Upper lobe of right lung (tissue), 1 donor: Measurements from ENCODE around the gene USP21. TPM values are rescaled to one million over a fixed set of nuclear protein-coding genes. Genes with fewer than 3 reads are reported as not detected.
A peak's percentile ranks its signal among the peaks of the same experiment; 100 is the strongest.

ENCODE experiments used
- ATAC-seq: fragments of 200-7000 bp; cut with Tn5 transposase; one replicate; pipeline ENCODE4 v1.9.1; 2020; ENCODE audit warnings: mild to moderate bottlenecking, moderate library complexity
- DNase-seq: peaks from one replicate; pipeline ENCODE4 v3.0.0-alpha.2; 2020
- H3K27ac ChIP-seq: fragments of 200-600 bp; one replicate; pipeline ENCODE4 v1.8.0; 2022
- H3K27me3 ChIP-seq: fragments of 200-600 bp; one replicate; pipeline ENCODE4 v1.8.0; 2022; ENCODE audit warnings: mild to moderate bottlenecking
- H3K36me3 ChIP-seq: fragments of 200-600 bp; one replicate; pipeline ENCODE4 v1.8.0; 2022
- H3K4me1 ChIP-seq: fragments of 200-600 bp; one replicate; pipeline ENCODE4 v1.8.0; 2022
- H3K4me3 ChIP-seq: fragments of 200-600 bp; one replicate; pipeline ENCODE4 v1.8.0; 2022; ENCODE audit warnings: mild to moderate bottlenecking
- H3K9me3 ChIP-seq: fragments of 200-600 bp; one replicate; pipeline ENCODE4 v1.8.0; 2022
- CTCF ChIP-seq: fragments of 200-600 bp; IDR thresholded peaks from one replicate; pipeline ENCODE4 v1.8.0; 2022; ENCODE audit warnings: antibody characterized with exemption
- intact Hi-C: fragments of 100-400 bp; cut with DNase I; formaldehyde crosslinking; loops from one replicate; pipeline ENCODE4 v1.11.0; 2022
- total RNA-seq: library from RNA; stranded (reverse); fragmentation: NEBNext Ultra II Directional; extraction: Animal tissue kit (Norgen Biotek cat#: 25700); gene quantifications from one replicate; pipeline ENCODE4 v1.2.1, GENCODE V29; 2021
- donor health status: DM: no; HTN: yes; CAD: no; lungs with severe emphysema.

Gene USP21
- total RNA-seq, 1 donor from 2014 or later = 27.7 TPM

DNA sequence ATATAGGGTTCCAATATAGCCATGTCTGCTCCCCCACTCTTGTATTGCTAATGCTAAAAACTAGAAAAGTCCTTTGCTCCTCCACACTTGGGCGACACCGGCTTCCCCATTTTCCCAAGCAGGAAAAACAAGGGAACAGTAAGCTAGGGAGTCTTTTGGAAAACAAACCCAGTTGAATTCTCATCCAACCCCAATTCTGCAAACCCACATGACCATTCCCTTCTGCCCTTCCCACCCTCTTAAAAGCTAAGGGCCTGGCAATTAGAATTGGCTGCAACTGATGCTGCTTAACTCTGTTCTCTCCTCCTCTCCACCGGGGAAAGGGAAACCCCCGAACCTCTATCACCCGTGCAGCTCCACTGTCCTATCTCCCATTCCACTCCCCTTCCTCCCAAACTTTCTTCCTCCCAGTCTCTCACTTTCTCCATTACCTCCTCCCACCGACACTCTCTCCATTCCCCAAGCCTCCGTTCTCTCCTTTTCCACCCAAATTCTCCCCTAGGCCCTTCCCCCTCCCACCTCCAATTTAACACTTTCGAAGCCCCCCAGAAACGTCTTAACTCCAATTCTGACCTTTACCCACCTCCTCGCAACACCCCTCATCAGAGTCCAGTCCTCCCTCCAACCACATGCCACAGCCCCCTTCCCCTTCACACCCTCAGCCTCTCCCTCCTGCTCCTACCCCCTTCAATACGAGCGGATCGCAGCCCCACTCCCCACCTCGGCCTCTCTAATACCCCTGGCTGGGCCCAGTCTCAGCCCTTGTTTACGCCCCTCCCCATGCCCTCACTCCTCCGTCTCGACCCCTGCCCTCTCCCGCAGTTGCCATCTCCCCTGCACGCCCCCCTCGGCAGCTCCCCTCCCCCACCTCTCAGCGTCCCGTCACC is 27.5 kb upstream of the USP21 start:
- ATAC-seq = peak; percentile 2
- intact Hi-C loops = no loop called here

DNA sequence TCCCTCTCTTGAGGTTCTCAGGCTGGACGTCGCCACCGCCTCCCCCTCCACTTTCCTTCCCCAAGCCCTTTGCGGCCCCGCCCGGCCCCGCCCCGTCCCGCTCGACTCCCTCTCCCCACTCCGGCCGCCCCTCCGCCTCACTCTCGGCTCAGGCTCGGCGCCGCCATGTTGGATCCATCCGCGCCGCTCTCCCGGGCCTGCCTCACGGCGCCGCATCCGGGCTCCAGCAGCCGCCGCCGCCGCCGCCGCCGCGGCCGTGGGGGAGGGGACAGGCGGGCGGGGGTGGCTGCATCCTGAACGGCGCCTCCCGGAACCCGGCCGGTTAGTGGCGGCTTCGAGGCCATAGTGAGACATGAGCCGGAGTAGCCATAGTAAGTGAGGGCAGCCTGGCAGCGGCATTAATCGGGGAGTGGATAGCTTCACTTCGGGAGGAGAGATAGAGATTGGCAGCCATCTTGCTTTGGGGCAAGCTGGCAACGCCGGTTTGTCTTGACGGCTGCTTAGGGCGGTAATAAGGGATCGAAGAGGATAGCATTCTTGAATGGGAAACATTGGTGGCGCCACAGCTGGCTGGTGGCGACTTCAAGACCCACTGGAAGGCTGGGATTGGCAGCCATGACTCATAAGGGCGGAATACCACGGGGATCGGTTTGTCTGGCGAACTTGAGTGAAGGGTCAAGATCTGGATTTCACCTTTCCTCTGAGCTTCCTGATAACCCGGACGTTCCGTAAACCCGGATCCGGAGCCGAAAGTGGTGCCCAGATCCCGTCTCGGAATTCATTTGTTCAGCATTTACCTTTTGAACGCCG is 26.7 kb upstream of the USP21 start, which contains the start of gene DEDD:
Gene DEDD, minus strand, starts transcription at position 258 of the 810 bp plus-strand sequence. CDS start 8,205 bp downstream, outside the sequence.
- no peaks in the 10 kb centered on the region for H3K27me3 ChIP-seq
- peaks cover 19% of the 10 kb centered on the region for H3K36me3 ChIP-seq
- H3K9me3 ChIP-seq = no peaks in the 10 kb centered on the region
- peaks cover 55% of the 10 kb centered on the region for H3K4me1 ChIP-seq
- H3K27ac ChIP-seq = peak within 1 kb of the TSS; percentile 96
- no peak for TF ChIP-seq CTCF
- intact Hi-C loops = no loop called here
- DNase-seq (peak; percentile 96), ATAC-seq (peak; percentile 95)
- peak within 1 kb of the TSS; percentile 69 for H3K4me3 ChIP-seq

More for the DNA sequence above, 27.5 kb upstream of the USP21 start:
- no peak for TF ChIP-seq CTCF
- Histone ChIP-seq H3K27me3 (no peaks in the 10 kb centered on the region), H3K9me3 (no peaks in the 10 kb centered on the region), H3K36me3 (peaks cover 27% of the 10 kb centered on the region), H3K4me1 (peaks cover 59% of the 10 kb centered on the region), H3K27ac (peak overlapping the region; percentile 96), H3K4me3 (peak overlapping the region; percentile 69)
- DNase-seq = no peak

GRCh38 chr1:161133220-161133740 is 26.0 kb upstream of the USP21 start:
- H3K27me3 ChIP-seq = no peaks in the 10 kb centered on the region
- no peak for ATAC-seq
- H3K9me3 ChIP-seq = no peaks in the 10 kb centered on the region
- DNase-seq = no peak
- intact Hi-C loops = no loop called here
- no peak for TF ChIP-seq CTCF
- H3K27ac ChIP-seq = peak overlapping the region; percentile 96
- peaks cover 53% of the 10 kb centered on the region for H3K4me1 ChIP-seq
- H3K4me3 ChIP-seq = peak overlapping the region; percentile 69
- peaks cover 12% of the 10 kb centered on the region for H3K36me3 ChIP-seq

- no peaks in the 10 kb centered on the region for H3K36me3 ChIP-seq
- DNase-seq (no peak), ATAC-seq (no peak)
- no peak for TF ChIP-seq CTCF
- intact Hi-C loops = no loop called here
- no peaks in the 10 kb centered on the region for H3K9me3 ChIP-seq
- H3K4me3 ChIP-seq = no peak overlapping the region
- H3K27ac ChIP-seq = peak overlapping the region; percentile 53
- peaks cover 28% of the 10 kb centered on the region for H3K4me1 ChIP-seq
- H3K27me3 ChIP-seq = no peaks in the 10 kb centered on the region
These were observed 21.4 kb upstream of the USP21 start for GRCh38 chr1:161137881-161138280.

DNA sequence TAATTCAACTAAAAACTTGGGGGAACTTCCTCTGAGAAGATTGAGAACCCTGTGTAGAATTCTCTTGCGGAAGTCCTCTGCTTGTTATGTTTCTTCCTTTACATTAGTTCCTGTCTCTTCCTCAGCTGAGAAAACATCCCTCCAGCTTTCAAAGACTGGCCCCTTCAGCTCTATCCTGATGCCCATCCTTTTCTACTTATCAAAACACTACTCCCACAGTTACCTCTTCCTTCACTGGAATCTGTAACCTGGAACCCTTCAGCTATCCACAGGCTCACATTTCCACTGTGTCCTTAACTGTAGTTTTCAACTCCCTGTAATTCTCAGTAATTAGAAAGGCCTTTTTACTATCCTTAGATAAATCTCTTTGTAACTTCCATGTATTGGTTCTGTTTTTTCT is 20.9 kb upstream of the USP21 start:
- TF ChIP-seq CTCF = no peak

More for the DNA sequence above, 20.9 kb upstream of the USP21 start:
- H3K36me3 ChIP-seq = no peaks in the 10 kb centered on the region
- ATAC-seq = no peak
- no peak overlapping the region for H3K4me3 ChIP-seq
- peaks cover 26% of the 10 kb centered on the region for H3K4me1 ChIP-seq
- peak overlapping the region; percentile 53 for H3K27ac ChIP-seq
- DNase-seq = no peak
- no peaks in the 10 kb centered on the region for H3K9me3 ChIP-seq
- intact Hi-C loops = no loop called here
- H3K27me3 ChIP-seq = no peaks in the 10 kb centered on the region
